Upper lobe of right lung (tissue), 1 donor: ENCODE data around the gene CPLX1. TPM values are rescaled to one million over a fixed set of nuclear protein-coding genes. Genes with fewer than 3 reads are reported as not detected.

ENCODE experiments used
- ATAC-seq: fragments of 200-7000 bp; cut with Tn5 transposase; one replicate; pipeline ENCODE4 v1.9.1; 2020; ENCODE audit warnings: mild to moderate bottlenecking, moderate library complexity
- DNase-seq: peaks from one replicate; pipeline ENCODE4 v3.0.0-alpha.2; 2020
- H3K27ac ChIP-seq: fragments of 200-600 bp; one replicate; pipeline ENCODE4 v1.8.0; 2022
- H3K27me3 ChIP-seq: fragments of 200-600 bp; one replicate; pipeline ENCODE4 v1.8.0; 2022; ENCODE audit warnings: mild to moderate bottlenecking
- H3K36me3 ChIP-seq: fragments of 200-600 bp; one replicate; pipeline ENCODE4 v1.8.0; 2022
- H3K4me1 ChIP-seq: fragments of 200-600 bp; one replicate; pipeline ENCODE4 v1.8.0; 2022
- H3K4me3 ChIP-seq: fragments of 200-600 bp; one replicate; pipeline ENCODE4 v1.8.0; 2022; ENCODE audit warnings: mild to moderate bottlenecking
- H3K9me3 ChIP-seq: fragments of 200-600 bp; one replicate; pipeline ENCODE4 v1.8.0; 2022
- CTCF ChIP-seq: fragments of 200-600 bp; IDR thresholded peaks from one replicate; pipeline ENCODE4 v1.8.0; 2022; ENCODE audit warnings: antibody characterized with exemption
- intact Hi-C: fragments of 100-400 bp; cut with DNase I; formaldehyde crosslinking; loops from one replicate; pipeline ENCODE4 v1.11.0; 2022
- total RNA-seq: library from RNA; stranded (reverse); fragmentation: NEBNext Ultra II Directional; extraction: Animal tissue kit (Norgen Biotek cat#: 25700); gene quantifications from one replicate; pipeline ENCODE4 v1.2.1, GENCODE V29; 2021
- donor health status: DM: no; HTN: yes; CAD: no; lungs with severe emphysema.

Gene CPLX1
- total RNA-seq, 1 donor from 2014 or later = 5.2 TPM

- no peaks in the 10 kb centered on the region for H3K27me3 ChIP-seq
- H3K4me3 ChIP-seq = no peak overlapping the region
- peaks cover 36% of the 10 kb centered on the region for H3K36me3 ChIP-seq
- TF ChIP-seq CTCF = no peak
- peak; percentile 5 for ATAC-seq
- no peak overlapping the region for H3K27ac ChIP-seq
- DNase-seq = peak; percentile 56
- intact Hi-C loops = no loop called here
- no peaks in the 10 kb centered on the region for H3K4me1 ChIP-seq
- no peaks in the 10 kb centered on the region for H3K9me3 ChIP-seq
These were observed 23.7 kb upstream of the CPLX1 start for GRCh38 chr4:849478-850175.

- ATAC-seq (no peak), DNase-seq (peak; percentile 44)
- no peak for TF ChIP-seq CTCF
- no peaks in the 10 kb centered on the region for H3K4me1 ChIP-seq
- no peaks in the 10 kb centered on the region for H3K27me3 ChIP-seq
- no peak overlapping the region for H3K27ac ChIP-seq
- H3K36me3 ChIP-seq = peaks cover 36% of the 10 kb centered on the region
- H3K4me3 ChIP-seq = no peak overlapping the region
- intact Hi-C loops = no loop called here
- H3K9me3 ChIP-seq = no peaks in the 10 kb centered on the region
These were observed 23.0 kb upstream of the CPLX1 start for GRCh38 chr4:848803-849477.

- no peak overlapping the region for H3K27ac ChIP-seq
- peaks cover 36% of the 10 kb centered on the region for H3K36me3 ChIP-seq
- H3K27me3 ChIP-seq = no peaks in the 10 kb centered on the region
- ATAC-seq (no peak), DNase-seq (peak; percentile 59)
- intact Hi-C loops = no loop called here
- H3K9me3 ChIP-seq = no peaks in the 10 kb centered on the region
- H3K4me3 ChIP-seq = no peak overlapping the region
- no peaks in the 10 kb centered on the region for H3K4me1 ChIP-seq
- no peak for TF ChIP-seq CTCF
These were observed 22.4 kb upstream of the CPLX1 start for GRCh38 chr4:848307-848691.

- ATAC-seq (no peak), DNase-seq (no peak)
- H3K4me1 ChIP-seq = no peaks in the 10 kb centered on the region
- TF ChIP-seq CTCF = no peak
- no peaks in the 10 kb centered on the region for H3K27me3 ChIP-seq
- no peak overlapping the region for H3K27ac ChIP-seq
- peaks cover 18% of the 10 kb centered on the region for H3K36me3 ChIP-seq
- no peaks in the 10 kb centered on the region for H3K9me3 ChIP-seq
- H3K4me3 ChIP-seq = no peak overlapping the region
- intact Hi-C loops = no loop called here
These were observed 19.9 kb upstream of the CPLX1 start for GRCh38 chr4:845836-846251.

GRCh38 chr4:845233-845835 is 19.4 kb upstream of the CPLX1 start:
- intact Hi-C loops = no loop called here
- no peaks in the 10 kb centered on the region for H3K4me1 ChIP-seq
- H3K27ac ChIP-seq = no peak overlapping the region
- H3K9me3 ChIP-seq = no peaks in the 10 kb centered on the region
- no peak overlapping the region for H3K4me3 ChIP-seq
- ATAC-seq = no peak
- H3K36me3 ChIP-seq = peaks cover 13% of the 10 kb centered on the region
- DNase-seq = no peak
- H3K27me3 ChIP-seq = no peaks in the 10 kb centered on the region
- no peak for TF ChIP-seq CTCF
